ENCODE results near the gene SERTM2. TPM values are rescaled to one million over a fixed set of nuclear protein-coding genes. Genes with fewer than 3 reads are reported as not detected.

SERTM2 gene
- total and polyA plus RNA-seq, 2 donors (not counting 1 experiment from before 2014, with no cell fraction given), result under 0.01 TPM; not detected in 1

DNA sequence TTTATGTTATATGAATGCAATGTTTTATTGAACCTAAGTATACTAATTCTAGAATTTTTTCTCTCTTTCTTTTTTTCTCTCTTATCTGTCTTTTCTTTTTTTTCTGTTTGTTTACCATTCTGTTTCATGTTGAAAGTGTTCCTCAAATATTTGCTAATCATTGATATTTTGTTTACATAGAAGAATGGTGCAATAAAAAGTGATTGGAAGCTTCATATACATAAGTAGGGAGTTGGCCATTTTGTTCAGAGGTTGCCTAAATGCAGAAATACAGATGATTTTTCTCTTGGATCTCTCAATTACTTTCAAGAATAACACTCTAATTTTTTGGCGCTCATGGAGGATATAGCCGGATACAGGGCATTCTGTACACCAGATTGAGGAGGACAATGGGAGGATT is 5.7 kb upstream of the SERTM2 start:
- no peak for TF ChIP-seq EZH2 (IDR thresholded peaks at IDR 0.05; ENCODE audit: low read length, missing control alignments)
- TF ChIP-seq, protein P1, sequence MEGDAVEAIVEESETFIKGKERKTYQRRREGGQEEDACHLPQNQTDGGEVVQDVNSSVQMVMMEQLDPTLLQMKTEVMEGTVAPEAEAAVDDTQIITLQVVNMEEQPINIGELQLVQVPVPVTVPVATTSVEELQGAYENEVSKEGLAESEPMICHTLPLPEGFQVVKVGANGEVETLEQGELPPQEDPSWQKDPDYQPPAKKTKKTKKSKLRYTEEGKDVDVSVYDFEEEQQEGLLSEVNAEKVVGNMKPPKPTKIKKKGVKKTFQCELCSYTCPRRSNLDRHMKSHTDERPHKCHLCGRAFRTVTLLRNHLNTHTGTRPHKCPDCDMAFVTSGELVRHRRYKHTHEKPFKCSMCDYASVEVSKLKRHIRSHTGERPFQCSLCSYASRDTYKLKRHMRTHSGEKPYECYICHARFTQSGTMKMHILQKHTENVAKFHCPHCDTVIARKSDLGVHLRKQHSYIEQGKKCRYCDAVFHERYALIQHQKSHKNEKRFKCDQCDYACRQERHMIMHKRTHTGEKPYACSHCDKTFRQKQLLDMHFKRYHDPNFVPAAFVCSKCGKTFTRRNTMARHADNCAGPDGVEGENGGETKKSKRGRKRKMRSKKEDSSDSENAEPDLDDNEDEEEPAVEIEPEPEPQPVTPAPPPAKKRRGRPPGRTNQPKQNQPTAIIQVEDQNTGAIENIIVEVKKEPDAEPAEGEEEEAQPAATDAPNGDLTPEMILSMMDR (conservative IDR thresholded peaks at IDR 0.05 in 1 of 2, IDR thresholded peaks at IDR 0.05 in 1 of 2; ENCODE audit: low read depth in 1 of 2, low read length in 2 of 2), result no peak
- no peak overlapping the region for H3K4me3 ChIP-seq (replicated peaks in 1 of 4; ENCODE audit: control extremely low read depth in 1 of 4, insufficient read depth in 1 of 4, low read depth in 3 of 4, low read length in 4 of 4)
- no peaks in the 10 kb centered on the region for H3K27me3 ChIP-seq (ENCODE audit: control insufficient read depth, insufficient read depth, low read length)
- no peak for DNase-seq (ENCODE audit: low read depth in 2 of 2)
- no peaks in the 10 kb centered on the region for H3K36me3 ChIP-seq (ENCODE audit: control insufficient read depth, insufficient read depth, low read length)
- H2AFZ ChIP-seq (ENCODE audit: low read length), result no peak overlapping the region
- H3K4me2 ChIP-seq (ENCODE audit: extremely low read depth, insufficient read depth, low read length), result no peak overlapping the region
- no peak overlapping the region for H3K9ac ChIP-seq (ENCODE audit: insufficient read depth, low read length)
- no peaks in the 10 kb centered on the region for H3K4me1 ChIP-seq (ENCODE audit: control insufficient read depth, extremely low read depth, insufficient read depth, low read length)
- H3K79me2 ChIP-seq (ENCODE audit: control insufficient read depth, insufficient read depth, low read length), result no peaks in the 10 kb centered on the region
- no peak overlapping the region for H3K27ac ChIP-seq (ENCODE audit: insufficient read depth, low read length)
- no peaks in the 10 kb centered on the region for H4K20me1 ChIP-seq (ENCODE audit: control insufficient read depth, extremely low read depth, insufficient read depth, low read length)
- H3K9me3 ChIP-seq (ENCODE audit: control insufficient read depth, insufficient read depth, low read depth, low read length), result no peaks in the 10 kb centered on the region

DNA sequence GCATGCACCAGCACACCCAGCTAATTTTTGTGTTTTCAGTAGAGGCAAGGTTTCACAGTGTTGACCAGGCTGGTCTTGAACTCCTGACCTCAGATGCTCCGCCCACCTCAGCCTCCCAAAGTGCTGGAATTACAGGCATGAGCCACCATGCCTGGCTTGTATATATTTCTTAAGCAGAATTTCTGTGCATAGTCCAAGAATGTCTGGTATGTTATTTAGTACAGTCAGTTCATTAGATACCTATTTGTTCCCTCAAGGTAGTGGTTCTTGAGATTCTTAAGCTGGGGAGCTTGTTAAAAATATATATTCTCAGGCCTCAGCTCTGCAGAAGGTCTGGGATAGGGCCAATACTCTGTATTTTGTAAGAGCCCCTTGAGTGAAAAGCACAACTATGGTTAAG is 4.6 kb upstream of the SERTM2 start:
- Histone ChIP-seq H4K20me1 (ENCODE audit: control insufficient read depth, extremely low read depth, insufficient read depth, low read length) (no peaks in the 10 kb centered on the region), H3K36me3 (ENCODE audit: control insufficient read depth, insufficient read depth, low read length) (no peaks in the 10 kb centered on the region), H3K9ac (ENCODE audit: insufficient read depth, low read length) (no peak overlapping the region), H3K27me3 (ENCODE audit: control insufficient read depth, insufficient read depth, low read length) (no peaks in the 10 kb centered on the region), H3K79me2 (ENCODE audit: control insufficient read depth, insufficient read depth, low read length) (no peaks in the 10 kb centered on the region), H3K4me2 (ENCODE audit: extremely low read depth, insufficient read depth, low read length) (no peak overlapping the region), H3K4me1 (ENCODE audit: control insufficient read depth, extremely low read depth, insufficient read depth, low read length) (no peaks in the 10 kb centered on the region), H2AFZ (ENCODE audit: low read length) (no peak overlapping the region), H3K9me3 (ENCODE audit: control insufficient read depth, insufficient read depth, low read depth, low read length) (no peaks in the 10 kb centered on the region), H3K27ac (ENCODE audit: insufficient read depth, low read length) (no peak overlapping the region), H3K4me3 (replicated peaks in 1 of 4; ENCODE audit: control extremely low read depth in 1 of 4, insufficient read depth in 1 of 4, low read depth in 3 of 4, low read length in 4 of 4) (no peak overlapping the region)
- TF ChIP-seq, protein P1 (conservative IDR thresholded peaks at IDR 0.05 in 1 of 2, IDR thresholded peaks at IDR 0.05 in 1 of 2; ENCODE audit: low read depth in 1 of 2, low read length in 2 of 2), result no peak
- no peak for TF ChIP-seq EZH2 (IDR thresholded peaks at IDR 0.05; ENCODE audit: low read length, missing control alignments)
- peak in 1 of 2 donors; percentile 28 for DNase-seq (ENCODE audit: low read depth in 2 of 2)

DNA sequence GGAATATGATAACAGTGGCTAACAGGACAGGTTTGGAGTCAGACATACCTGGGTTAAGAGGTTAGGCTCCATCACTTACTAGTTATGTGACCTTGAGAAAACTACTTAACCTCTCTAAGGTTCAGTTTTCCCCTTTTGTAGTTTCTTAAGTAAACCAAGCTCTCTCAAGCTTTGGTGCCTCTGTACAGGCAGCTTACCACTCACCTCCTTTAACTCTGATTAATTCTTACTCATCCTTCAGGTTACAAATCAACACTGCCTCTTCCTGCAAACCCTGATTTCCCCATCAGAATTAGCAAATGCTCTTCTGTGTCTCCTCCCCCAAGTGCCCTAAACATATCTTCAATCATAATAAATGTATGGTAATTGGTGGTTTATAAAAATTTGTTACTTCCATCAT is 3.5 kb upstream of the SERTM2 start:
- Histone ChIP-seq H3K36me3 (ENCODE audit: control insufficient read depth, insufficient read depth, low read length) (no peaks in the 10 kb centered on the region), H3K9ac (ENCODE audit: insufficient read depth, low read length) (no peak overlapping the region), H3K4me1 (ENCODE audit: control insufficient read depth, extremely low read depth, insufficient read depth, low read length) (no peaks in the 10 kb centered on the region), H3K4me3 (replicated peaks in 1 of 4; ENCODE audit: control extremely low read depth in 1 of 4, insufficient read depth in 1 of 4, low read depth in 3 of 4, low read length in 4 of 4) (no peak overlapping the region), H3K27ac (ENCODE audit: insufficient read depth, low read length) (no peak overlapping the region), H3K79me2 (ENCODE audit: control insufficient read depth, insufficient read depth, low read length) (no peaks in the 10 kb centered on the region), H3K4me2 (ENCODE audit: extremely low read depth, insufficient read depth, low read length) (no peak overlapping the region), H2AFZ (ENCODE audit: low read length) (no peak overlapping the region), H3K9me3 (ENCODE audit: control insufficient read depth, insufficient read depth, low read depth, low read length) (no peaks in the 10 kb centered on the region), H4K20me1 (ENCODE audit: control insufficient read depth, extremely low read depth, insufficient read depth, low read length) (no peaks in the 10 kb centered on the region), H3K27me3 (ENCODE audit: control insufficient read depth, insufficient read depth, low read length) (no peaks in the 10 kb centered on the region)
- DNase-seq (ENCODE audit: low read depth in 2 of 2), result peak in 1 of 2 donors; percentile 6
- TF ChIP-seq EZH2 (IDR thresholded peaks at IDR 0.05; ENCODE audit: low read length, missing control alignments), result no peak
- TF ChIP-seq, protein P1 (conservative IDR thresholded peaks at IDR 0.05 in 1 of 2, IDR thresholded peaks at IDR 0.05 in 1 of 2; ENCODE audit: low read depth in 1 of 2, low read length in 2 of 2), result no peak
